PC-3 (cell line): Measurements from ENCODE around the gene MMP24OS.

ENCODE experiments used
- EZH2 ChIP-seq: fragments of 300-600 bp; sonication (generic); IDR thresholded peaks from one replicate; pipeline ENCODE4 v1.6.1; 2017; ENCODE audit warnings: antibody characterized with exemption, mild to moderate bottlenecking, low read length; ENCODE audit not compliant: unreplicated experiment
- EZH2phosphoT487 ChIP-seq: fragments of 300-600 bp; sonication (generic); IDR thresholded peaks from 2 replicates; pipeline ENCODE4 v1.6.1; 2018; ENCODE audit warnings: mild to moderate bottlenecking, antibody characterized with exemption, low read length, borderline replicate concordance
- TF ChIP-seq, protein P1 (sequence below): fragments of 300-600 bp; sonication (generic); conservative IDR thresholded peaks from 2 replicates; pipeline ENCODE4 v1.5.1; 2017; ENCODE audit warnings: antibody characterized with exemption, low read depth, mild to moderate bottlenecking, low read length

DNA sequence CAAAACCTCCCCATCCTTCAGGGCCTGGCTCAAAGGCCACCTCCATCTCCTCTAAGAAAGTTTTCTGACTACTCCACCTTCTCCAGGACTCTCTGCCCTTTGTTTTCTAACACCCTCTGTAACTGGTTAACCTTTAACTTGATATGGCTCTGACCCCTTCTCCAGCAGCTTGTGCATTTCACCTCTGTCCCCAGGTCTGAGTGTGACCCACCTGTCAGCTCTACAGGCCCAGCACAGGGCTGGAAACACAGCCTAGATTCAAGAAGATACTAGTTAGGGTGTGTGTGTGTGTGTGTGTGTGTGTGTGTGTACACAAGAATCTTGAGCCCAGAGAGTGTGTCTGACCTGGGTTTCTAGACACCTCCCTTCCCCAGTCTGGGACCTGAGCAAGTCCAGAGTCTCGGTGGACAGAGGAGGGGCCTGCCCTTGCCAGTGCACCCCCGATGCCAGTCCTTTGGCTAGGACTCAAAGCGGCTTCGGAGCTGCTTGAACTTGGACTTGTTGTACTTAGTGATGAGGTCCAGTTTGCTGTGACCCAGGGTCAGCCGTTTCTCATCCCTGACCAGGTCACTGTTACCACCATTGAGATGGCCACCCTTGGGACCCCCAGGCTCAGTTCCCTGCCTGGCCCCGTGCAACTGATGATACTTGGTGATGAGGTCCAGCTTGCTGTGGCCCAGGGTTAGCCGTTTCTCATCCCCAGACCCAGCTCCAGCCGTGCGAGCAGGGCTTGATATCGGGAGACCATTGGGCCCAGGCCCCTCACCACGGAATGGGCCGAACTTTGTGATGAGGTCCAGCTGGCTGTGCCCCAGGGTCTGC, 8.4 kb upstream of the MMP24OS start:
- TF ChIP-seq EZH2 (no peak), EZH2phosphoT487 (no peak)
- TF ChIP-seq, protein P1, sequence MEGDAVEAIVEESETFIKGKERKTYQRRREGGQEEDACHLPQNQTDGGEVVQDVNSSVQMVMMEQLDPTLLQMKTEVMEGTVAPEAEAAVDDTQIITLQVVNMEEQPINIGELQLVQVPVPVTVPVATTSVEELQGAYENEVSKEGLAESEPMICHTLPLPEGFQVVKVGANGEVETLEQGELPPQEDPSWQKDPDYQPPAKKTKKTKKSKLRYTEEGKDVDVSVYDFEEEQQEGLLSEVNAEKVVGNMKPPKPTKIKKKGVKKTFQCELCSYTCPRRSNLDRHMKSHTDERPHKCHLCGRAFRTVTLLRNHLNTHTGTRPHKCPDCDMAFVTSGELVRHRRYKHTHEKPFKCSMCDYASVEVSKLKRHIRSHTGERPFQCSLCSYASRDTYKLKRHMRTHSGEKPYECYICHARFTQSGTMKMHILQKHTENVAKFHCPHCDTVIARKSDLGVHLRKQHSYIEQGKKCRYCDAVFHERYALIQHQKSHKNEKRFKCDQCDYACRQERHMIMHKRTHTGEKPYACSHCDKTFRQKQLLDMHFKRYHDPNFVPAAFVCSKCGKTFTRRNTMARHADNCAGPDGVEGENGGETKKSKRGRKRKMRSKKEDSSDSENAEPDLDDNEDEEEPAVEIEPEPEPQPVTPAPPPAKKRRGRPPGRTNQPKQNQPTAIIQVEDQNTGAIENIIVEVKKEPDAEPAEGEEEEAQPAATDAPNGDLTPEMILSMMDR: no peak
